ENCODE data around the gene SEPTIN7. TPM values are rescaled to one million over a fixed set of nuclear protein-coding genes. Genes with fewer than 3 reads are reported as not detected.

The SEPTIN7 gene
- total RNA-seq (100 to 1,000 TPM; 182 to 194 TPM), polyA plus RNA-seq (ENCODE audit: insufficient read depth, low read depth, low replicate concordance) (137 TPM)
- long read RNA-seq, donor 1, full-length matches to known transcripts: 32 of 188 reads
- long read RNA-seq, donor 1, partial matches to known transcripts: 150 of 188 reads
- long read RNA-seq, donor 1, other reads (novel, unspliced or antisense): 6 of 188 reads
- long read RNA-seq, donor 2, full-length matches to known transcripts: 16 of 127 reads
- long read RNA-seq, donor 2, partial matches to known transcripts: 111 of 127 reads
- long read RNA-seq, donor 2, other reads (novel, unspliced or antisense): 0 of 127 reads

- H3K27me3 ChIP-seq: no peaks in the 10 kb centered on the region
- TF ChIP-seq CTCF (IDR thresholded peaks at IDR 0.05) (peak in 1 of 3 experiments; percentile 7), POLR2A (IDR thresholded peaks at IDR 0.05) (peak; percentile 42)
Measured at GRCh38 chr7:35800718-35801391, at the start of gene SEPTIN7. Gene SEPTIN7 (plus strand): TSS chr7:35801057. CDS start chr7:35801210, 153 bp downstream.

GRCh38 chr7:35752742-35753141, 48.1 kb upstream of the SEPTIN7 start:
- no peaks in the 10 kb centered on the region for H3K27me3 ChIP-seq
- WGBS, 2 donors: 82 to 88% methylated on average over 2 of the region's 2 CpGs
- TF ChIP-seq CTCF (IDR thresholded peaks at IDR 0.05) (no peak), POLR2A (IDR thresholded peaks at IDR 0.05) (no peak)
- no peaks in the 10 kb centered on the region for H3K9me3 ChIP-seq
- peaks cover 6% of the 10 kb centered on the region for H3K4me1 ChIP-seq
- intact Hi-C loops (cut with DNase I; ENCODE audit: low total_unique reads): no loop called here
- H3K27ac ChIP-seq: no peak overlapping the region
- H3K4me3 ChIP-seq: no peak overlapping the region
- H3K36me3 ChIP-seq (ENCODE audit: low read depth, missing control alignments): no peaks in the 10 kb centered on the region
- no peak for DNase-seq

More at GRCh38 chr7:35800718-35801391, at the start of gene SEPTIN7:
- H3K4me1 ChIP-seq: peaks cover 27% of the 10 kb centered on the region
- H3K27ac ChIP-seq: peak within 1 kb of the TSS; percentile 98 to 99
- WGBS, 2 donors: 0 to 1% methylated on average over 32 to 56 of the region's 62 CpGs
- peak within 1 kb of the TSS; percentile 85 to 95 for H3K4me3 ChIP-seq
- peak; percentile 98 for DNase-seq
- H3K36me3 ChIP-seq (ENCODE audit: low read depth, missing control alignments): no peaks in the 10 kb centered on the region
- no peaks in the 10 kb centered on the region for H3K9me3 ChIP-seq
- intact Hi-C loops (cut with DNase I; ENCODE audit: low total_unique reads): no loop called here

DNA sequence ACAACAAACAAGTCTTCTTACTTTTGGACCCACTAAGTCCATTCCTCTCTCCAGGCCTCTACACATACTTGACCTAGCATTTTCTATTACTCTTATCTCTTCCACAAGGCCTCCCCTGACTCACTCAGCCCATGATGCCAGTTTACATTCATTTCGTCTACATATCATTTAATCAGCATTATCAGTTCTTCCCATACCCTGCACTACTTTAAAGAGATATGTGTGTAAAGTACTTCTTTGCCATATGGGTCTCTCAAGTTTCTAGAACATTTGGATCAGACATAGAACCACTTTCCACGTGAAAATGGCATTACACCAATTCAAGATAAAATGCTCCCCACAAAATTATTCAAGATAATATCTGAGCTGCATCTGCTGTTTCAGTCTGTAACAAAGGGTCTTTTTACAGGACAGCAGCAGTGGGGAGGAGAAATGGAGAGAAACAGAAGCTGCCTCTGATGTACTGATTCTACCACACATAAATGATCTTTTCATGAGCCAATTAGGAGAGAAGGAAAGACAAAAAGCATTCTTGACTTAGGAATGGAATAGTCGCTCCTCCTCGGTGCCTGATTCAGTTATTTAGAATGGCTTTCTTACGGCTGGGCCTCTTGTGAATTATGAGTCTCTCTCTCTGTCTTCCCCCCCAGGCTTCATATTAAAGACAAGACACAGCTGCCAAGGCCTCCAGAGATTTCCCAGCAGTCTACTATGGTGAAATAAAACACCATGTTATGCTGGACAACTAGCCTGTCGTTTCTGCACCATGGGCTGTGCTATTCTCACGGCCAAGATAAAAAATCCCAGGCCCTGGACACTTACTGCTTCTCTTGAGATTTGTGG, 46.9 kb upstream of the SEPTIN7 start:
- Histone ChIP-seq H3K9me3 (no peaks in the 10 kb centered on the region), H3K4me1 (peaks cover 6% of the 10 kb centered on the region), H3K4me3 (no peak overlapping the region), H3K36me3 (ENCODE audit: low read depth, missing control alignments) (no peaks in the 10 kb centered on the region), H3K27ac (no peak overlapping the region), H3K27me3 (no peaks in the 10 kb centered on the region)
- 38 to 50% methylated on average over 7 of the region's 7 CpGs for WGBS, 2 donors
- TF ChIP-seq CTCF (IDR thresholded peaks at IDR 0.05): no peak
- TF ChIP-seq POLR2A (IDR thresholded peaks at IDR 0.05): no peak
- DNase-seq: peak; percentile 55
- intact Hi-C loops (cut with DNase I; ENCODE audit: low total_unique reads): no loop called here

DNA sequence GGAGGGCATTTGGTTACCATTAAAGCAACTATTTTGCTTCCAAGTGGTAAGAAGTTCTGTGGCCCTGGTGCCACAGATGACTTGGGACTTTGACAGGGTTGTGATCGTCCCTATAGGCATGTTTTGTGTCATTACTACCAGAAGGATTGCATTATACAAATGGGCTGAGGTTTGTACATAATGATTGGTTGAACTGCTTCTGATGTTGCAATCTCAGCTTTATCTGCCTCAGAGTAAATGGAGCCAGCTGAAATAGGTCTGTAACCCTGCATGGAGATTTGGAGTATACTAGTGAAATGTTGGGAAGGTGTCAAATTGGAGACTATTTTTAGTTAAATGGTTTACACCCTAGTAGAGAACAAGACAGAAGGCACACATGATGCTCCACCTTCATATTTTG, 46.1 kb upstream of the SEPTIN7 start:
- intact Hi-C loops (cut with DNase I; ENCODE audit: low total_unique reads): no loop called here

More for the DNA sequence above, 46.1 kb upstream of the SEPTIN7 start:
- DNase-seq: no peak
- H3K36me3 ChIP-seq (ENCODE audit: low read depth, missing control alignments): no peaks in the 10 kb centered on the region
- no peaks in the 10 kb centered on the region for H3K27me3 ChIP-seq
- no peaks in the 10 kb centered on the region for H3K9me3 ChIP-seq
- H3K4me3 ChIP-seq: no peak overlapping the region
- TF ChIP-seq POLR2A (IDR thresholded peaks at IDR 0.05): no peak
- TF ChIP-seq CTCF (IDR thresholded peaks at IDR 0.05): no peak
- WGBS, 2 donors: 78 to 82% methylated on average over 1 of the region's 1 CpG
- H3K27ac ChIP-seq: no peak overlapping the region
- H3K4me1 ChIP-seq: peaks cover 8% of the 10 kb centered on the region
